Measurements from ENCODE around the gene TMEM255B.

DNA sequence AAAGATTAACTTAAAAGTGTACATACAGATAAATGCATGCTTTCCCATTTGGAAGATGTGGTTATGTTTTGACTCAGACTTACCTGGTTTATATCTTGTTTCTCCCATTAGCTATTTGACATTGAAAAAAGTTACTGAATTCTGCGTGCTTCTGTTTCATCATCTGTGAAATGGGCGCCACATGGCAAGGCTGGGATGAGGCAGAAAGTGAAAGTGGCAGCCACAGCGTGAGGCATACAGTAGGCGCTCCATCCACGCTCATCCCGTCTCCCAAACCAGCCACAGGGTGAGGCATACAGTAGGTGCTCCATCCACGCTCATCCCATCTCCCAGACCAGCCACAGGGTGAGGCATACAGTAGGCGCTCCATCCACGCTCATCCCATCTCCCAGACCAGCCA is 14.0 kb upstream of the TMEM255B start:
- TF ChIP-seq, protein P1, sequence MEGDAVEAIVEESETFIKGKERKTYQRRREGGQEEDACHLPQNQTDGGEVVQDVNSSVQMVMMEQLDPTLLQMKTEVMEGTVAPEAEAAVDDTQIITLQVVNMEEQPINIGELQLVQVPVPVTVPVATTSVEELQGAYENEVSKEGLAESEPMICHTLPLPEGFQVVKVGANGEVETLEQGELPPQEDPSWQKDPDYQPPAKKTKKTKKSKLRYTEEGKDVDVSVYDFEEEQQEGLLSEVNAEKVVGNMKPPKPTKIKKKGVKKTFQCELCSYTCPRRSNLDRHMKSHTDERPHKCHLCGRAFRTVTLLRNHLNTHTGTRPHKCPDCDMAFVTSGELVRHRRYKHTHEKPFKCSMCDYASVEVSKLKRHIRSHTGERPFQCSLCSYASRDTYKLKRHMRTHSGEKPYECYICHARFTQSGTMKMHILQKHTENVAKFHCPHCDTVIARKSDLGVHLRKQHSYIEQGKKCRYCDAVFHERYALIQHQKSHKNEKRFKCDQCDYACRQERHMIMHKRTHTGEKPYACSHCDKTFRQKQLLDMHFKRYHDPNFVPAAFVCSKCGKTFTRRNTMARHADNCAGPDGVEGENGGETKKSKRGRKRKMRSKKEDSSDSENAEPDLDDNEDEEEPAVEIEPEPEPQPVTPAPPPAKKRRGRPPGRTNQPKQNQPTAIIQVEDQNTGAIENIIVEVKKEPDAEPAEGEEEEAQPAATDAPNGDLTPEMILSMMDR (conservative IDR thresholded peaks at IDR 0.05), result no peak
- no peak for TF ChIP-seq ZFX (IDR thresholded peaks at IDR 0.05)
